NCI-H2196 treated with DMSO at 0.1 percent for 48 hours (cell line): ENCODE data around the gene TBCA.

Experiments
- DNase-seq: peaks from one replicate; lab custom pipeline; 2025; ENCODE audit not compliant: unreplicated experiment; lab: John Stamatoyannopoulos, UW

The TBCA gene

GRCh38 chr5:77775790-77776553, at the start of gene TBCA:
TSS of gene TBCA (minus strand) at chr5:77776339. CDS start at chr5:77776257, 82 bp downstream.
- DNase-seq: peak; percentile 80

GRCh38 chr5:77824981-77825380, 48.8 kb upstream of the TBCA start:
- DNase-seq: no peak

GRCh38 chr5:77816686-77817085, 40.5 kb upstream of the TBCA start:
- DNase-seq: no peak

- no peak for DNase-seq
Measured at GRCh38 chr5:77812926-77813589, 36.9 kb upstream of the TBCA start.

- no peak for DNase-seq
Measured at GRCh38 chr5:77806213-77806843, 30.2 kb upstream of the TBCA start.

- no peak for DNase-seq
Measured at GRCh38 chr5:77798456-77798855, 22.3 kb upstream of the TBCA start.

- no peak for DNase-seq
Measured at GRCh38 chr5:77797136-77797535, 21.0 kb upstream of the TBCA start.

GRCh38 chr5:77795846-77796245, 19.7 kb upstream of the TBCA start:
- no peak for DNase-seq

GRCh38 chr5:77795268-77795667, 19.1 kb upstream of the TBCA start:
- no peak for DNase-seq

- DNase-seq: no peak
Measured at GRCh38 chr5:77791926-77792325, 15.8 kb upstream of the TBCA start.

- no peak for DNase-seq
Measured at GRCh38 chr5:77791356-77791755, 15.2 kb upstream of the TBCA start.

- DNase-seq: no peak
Measured at GRCh38 chr5:77785229-77785628, 9.1 kb upstream of the TBCA start.

- no peak for DNase-seq
Measured at GRCh38 chr5:77784735-77785134, 8.6 kb upstream of the TBCA start.

GRCh38 chr5:77781076-77781475, 4.9 kb upstream of the TBCA start:
- no peak for DNase-seq

GRCh38 chr5:77778881-77779438, 2.8 kb upstream of the TBCA start:
- DNase-seq: no peak

- DNase-seq: no peak
Measured at GRCh38 chr5:77778398-77778797, 2.3 kb upstream of the TBCA start.

GRCh38 chr5:77777911-77778310, 1.8 kb upstream of the TBCA start:
- DNase-seq: no peak

- DNase-seq: no peak
Measured at GRCh38 chr5:77777281-77777892, 1.2 kb upstream of the TBCA start.

- no peak for DNase-seq
Measured at GRCh38 chr5:77776554-77777206, 541 bp upstream of the TBCA start.

- no peak for DNase-seq
Measured at GRCh38 chr5:77774981-77775789, 954 bp downstream of the TBCA start.
